ENCODE data around the gene SFXN5.

- TF ChIP-seq POLR2A (IDR thresholded peaks at IDR 0.05), result no peak
- TF ChIP-seq CTCF (IDR thresholded peaks at IDR 0.05), result no peak
Observed at GRCh38 chr2:72959995-72960981, 111.2 kb downstream of the SFXN5 start.

Data from testis (tissue), 2 donors.